Cerebellar cortex (tissue), 1 donor: Measurements from ENCODE around the gene POLK.
A peak's percentile ranks its signal among the peaks of the same experiment; 100 is the strongest.
"Not testable (repeated sequence)": the region's sequence is repeated elsewhere in the genome, so short reads cannot be mapped to it uniquely, and the experiment has no call there.

Experiments used
- DNase-seq: peaks from one replicate; pipeline ENCODE4 v3.0.0-alpha.2; 2015; ENCODE audit warnings: low spot score

POLK gene

DNA sequence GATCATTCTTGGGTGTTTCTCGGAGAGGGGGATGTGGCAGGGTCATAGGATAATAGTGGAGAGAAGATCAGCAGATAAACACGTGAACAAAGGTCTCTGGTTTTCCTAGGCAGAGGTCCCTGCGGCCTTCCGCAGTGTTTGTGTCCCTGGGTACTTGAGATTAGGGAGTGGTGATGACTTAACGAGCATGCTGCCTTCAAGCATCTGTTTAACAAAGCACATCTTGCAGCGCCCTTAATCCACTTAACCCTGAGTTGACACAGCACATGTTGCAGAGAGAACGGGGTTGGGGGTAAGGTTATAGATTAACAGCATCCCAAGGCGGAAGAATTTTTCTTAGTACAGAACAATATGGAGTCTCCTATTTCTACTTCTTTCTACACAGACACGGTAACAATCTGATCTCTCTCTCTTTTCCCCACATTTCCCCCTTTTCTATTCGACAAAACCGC lies 99.2 kb downstream of the POLK start:
- not testable (repeated sequence) for DNase-seq

DNA sequence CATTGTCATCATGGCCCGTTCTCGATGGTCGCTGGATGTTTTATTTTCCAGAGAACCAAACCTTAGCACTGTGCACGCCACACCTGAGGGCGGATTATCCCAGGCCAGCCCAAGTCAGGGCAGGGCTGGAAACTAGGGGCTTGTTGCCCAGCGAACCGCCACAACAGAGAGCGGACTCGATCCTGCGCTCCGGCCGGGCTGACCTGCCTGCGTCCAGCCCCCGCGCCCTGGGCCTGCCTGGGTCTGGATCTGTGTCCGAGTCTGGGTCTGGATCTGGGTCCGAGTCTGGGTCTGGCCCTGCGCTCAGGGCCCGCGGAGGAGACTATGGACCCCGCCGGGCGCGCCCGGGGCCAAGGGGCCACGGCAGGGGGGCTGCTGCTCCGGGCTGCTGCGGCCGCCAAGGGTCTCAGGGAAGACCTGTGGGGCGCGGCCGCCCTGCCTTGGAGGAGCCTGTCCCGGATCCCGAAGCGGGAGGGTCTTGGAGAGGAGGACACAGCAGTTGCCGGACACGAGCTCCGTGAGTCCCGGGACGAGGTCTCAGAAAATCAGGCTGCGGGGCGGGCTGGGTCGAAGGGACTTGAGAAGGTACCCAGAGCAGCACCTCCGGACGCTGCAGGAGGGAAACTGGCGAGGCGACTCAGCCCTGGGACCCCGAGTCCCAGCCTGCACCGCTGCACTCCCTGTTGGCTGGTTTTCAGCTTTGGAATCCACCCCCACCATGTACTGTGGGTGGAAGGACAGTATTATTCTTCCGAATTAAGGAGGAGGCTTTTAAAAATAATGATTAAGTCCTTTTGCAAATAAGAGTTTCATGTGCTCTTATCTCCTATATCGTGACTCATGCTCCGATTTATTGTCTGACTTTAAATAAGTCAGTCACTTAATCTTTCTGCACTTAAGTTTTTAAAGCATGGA lies 99.9 kb downstream of the POLK start, which contains the start of gene ANKDD1B:
TSS of gene ANKDD1B (plus strand) at position 143 of the 915 bp plus-strand sequence. CDS start at position 325, 182 bp downstream.
- no peak for DNase-seq

DNA sequence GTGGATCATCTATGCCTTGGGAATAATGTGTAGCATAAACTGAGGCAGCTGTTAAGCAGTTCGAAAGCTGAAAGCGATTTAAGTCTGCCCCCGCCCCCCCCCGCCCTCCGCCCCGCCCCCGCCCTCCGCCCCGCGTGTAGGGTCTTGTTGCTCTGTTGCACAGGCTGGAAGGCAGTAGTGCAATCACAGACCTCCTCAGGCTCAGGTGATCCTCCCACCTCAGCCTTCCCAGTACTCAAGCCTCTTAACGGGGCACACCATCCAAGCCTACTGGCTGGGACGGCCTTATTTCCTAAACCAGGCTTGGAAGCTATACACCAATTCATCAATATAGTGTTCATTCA lies 100.5 kb downstream of the POLK start:
- no peak for DNase-seq

DNA sequence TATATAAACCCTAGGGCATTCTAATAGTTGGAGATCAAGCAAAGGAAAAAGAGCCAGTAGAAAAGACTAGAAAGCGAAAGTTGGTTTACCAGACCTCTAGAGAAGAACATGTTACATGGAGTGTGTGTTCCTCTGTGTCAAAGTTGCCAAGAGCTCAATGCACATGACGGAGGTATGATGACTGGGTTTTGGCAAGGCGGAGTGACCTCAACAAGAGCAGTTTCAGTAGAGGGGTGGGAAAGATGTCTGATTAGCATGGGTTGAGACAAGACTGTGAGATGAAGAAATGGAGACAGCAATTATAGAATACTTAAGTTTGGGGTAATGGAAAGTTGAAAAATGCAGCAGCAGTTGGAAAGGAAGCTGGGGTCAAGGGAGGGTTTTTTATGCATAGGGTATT lies 101.2 kb downstream of the POLK start:
- DNase-seq, result no peak

DNA sequence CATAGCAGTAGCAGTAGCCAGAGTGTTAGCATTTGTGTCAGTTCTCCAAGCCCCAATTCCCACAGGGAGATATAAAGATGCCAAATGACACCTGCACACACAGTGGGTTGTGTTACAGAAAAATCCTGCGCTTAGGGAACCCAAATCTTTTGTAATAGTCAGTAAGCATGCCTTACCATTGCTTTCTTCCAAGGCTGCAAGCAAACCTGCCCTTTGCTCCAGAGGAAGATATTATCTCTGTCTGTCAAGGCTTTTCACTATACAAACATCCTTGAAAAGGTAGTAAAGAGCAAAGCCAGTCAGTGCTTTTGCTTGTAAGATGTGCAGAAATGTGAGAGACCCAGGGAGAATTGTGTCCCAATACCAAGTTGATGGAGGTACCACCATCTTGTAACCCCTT lies 102.5 kb downstream of the POLK start:
- peak; percentile 10 for DNase-seq

DNA sequence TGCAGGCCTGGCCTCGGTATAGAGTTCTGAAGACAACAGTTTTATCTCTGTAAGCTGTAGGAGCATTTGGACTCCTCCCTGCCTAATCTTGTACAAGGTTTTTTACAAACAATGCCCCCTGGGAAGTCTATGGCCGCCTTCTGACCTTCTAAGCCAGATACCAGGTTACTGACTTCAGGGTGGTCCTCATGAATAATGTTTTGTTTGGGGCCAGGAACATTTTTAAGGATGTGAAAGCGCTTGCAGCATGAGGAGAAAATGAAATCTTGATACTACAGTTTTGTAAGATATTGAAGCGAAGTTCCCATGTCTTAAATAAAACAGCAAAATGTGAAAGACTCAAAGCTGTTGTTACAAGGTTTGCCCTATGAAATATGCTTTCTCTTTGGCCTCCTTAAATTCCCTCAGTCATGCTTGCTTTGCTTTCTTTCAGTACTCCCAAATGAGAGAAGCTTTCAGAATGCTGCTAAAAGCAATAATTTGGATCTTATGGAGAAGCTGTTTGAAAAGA lies 104.7 kb downstream of the POLK start:
- no peak for DNase-seq

DNA sequence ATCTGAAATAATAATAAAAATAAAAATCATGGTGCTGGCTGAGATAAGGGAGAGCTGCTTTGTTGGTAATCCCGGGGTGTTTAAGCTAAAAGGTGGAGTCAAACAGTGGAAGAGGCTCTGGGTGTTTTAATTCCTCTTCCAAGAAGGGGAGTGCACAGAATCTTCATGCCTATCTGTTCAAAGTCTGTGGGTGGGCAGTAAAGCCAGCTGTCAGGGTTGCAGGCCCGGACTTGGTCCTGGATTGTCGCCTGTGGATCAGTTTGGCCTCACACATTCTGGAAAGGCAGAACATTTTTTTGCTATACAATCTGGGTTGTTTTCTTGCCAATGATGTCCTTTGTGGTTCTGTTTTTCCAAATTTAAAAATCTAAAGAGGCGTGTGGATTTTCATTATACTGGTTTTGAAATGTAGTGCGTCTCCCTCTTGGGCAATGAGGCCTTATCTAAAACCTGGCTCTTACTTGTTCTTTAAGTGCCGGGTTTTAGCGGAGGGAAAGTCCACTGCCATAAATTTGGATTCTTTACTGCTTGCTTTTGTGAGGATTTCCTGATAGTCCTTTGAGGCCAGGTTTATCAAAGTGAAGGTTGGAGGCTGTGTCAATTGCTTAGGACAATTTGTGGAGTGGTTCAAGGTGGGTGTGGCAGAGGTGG lies 105.4 kb downstream of the POLK start:
- DNase-seq, result peak; percentile 51

DNA sequence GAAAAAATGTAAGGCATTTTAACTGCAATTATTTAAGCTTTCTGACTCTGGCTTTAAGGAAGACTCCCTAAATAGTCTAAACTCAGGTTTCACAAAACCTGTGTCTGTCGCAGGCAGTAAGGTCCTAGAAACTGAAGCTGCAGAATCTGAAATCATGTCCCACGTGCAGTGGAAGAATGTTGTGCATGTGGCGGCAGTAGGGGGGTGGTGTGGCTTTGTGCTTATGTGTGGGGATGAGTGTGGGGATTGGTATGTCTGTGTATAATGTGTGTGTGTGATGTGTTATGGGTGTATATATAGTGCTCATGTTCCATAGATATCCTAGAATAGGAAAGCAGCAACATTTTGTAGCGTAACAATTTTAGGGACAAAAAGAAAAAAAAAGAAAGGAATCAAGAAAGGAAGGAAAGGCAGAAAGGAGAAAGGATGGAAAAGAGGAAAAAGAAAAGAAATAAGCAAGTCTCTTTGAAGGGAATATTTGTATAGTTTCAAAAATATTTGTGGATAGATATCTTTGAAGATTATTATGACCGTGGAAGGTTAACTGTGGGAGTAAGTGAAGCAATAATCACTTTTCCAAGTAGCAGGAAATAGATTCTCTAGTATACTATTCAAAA lies 106.2 kb downstream of the POLK start:
- DNase-seq, result no peak

DNA sequence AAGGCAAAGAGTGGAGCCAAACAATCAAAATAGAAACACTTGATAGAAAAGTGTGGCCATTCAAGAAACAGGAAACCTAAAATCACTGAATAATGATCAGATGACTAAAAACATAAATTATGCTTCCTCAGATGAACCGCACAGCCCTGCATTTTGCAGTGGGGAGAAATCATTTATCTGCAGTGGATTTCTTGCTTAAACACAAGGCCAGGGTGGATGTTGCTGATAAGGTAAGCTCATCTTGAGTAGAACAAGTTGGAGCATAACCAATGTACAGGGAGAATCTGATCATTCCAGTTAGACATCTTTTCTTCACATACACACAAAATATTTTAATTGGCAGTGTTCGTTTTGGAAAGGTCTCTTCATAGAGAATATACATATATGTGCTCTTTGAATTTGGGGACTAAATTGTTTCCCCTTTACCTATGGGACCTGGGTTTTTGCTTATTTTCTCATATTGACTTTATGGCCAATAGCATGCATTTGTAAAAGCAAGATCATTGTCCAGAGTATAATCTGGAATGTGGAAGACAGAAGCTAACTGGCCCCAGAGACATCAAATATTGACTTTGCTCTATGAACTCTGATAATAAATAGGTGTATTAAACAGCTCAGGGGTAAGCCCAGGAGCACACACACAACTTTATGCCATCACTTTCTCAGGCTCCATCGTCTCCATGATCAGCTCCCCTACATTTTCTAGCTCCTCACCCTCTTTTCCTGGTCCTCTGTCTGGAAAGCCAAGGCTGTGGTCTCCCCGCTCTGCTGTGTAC lies 108.7 kb downstream of the POLK start:
- DNase-seq, result no peak

DNA sequence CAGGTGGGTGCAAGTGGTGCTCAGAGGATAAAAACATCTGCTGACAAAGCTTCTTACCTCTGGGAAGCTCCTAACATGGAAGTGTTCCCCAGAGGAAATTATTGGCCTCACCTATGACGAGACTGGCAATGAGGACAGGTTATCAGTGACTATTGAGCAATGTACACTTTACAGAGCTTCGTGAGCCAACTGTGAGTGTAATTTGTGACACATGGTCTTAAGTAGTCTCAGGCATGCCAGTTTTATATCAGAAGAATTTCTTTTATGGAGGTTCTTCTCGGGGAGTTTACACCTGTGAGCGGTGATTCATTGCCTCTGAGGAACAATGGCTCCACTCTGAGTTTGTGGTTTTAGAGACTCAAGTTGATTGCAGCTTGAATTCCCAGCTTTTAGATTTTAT lies 110.9 kb downstream of the POLK start:
- no peak for DNase-seq

DNA sequence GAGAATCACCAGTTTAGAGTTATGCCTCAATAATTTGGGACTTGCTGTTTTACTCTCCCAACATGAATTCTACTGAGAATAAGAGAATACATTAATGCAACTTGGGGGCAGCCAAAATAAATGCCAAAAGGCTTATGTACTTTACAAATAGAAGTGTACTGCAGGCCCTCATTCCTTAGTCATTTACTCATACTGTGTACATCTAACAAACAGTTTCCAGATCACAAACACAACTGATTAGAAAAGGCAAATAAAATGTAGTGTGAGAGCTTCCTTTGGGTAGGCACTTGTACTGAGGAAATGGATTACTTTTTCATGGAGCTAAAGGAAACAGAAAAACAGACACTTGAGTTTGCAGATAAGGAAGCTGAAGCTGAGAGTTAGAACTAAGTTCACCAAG lies 112.2 kb downstream of the POLK start:
- DNase-seq, result no peak

DNA sequence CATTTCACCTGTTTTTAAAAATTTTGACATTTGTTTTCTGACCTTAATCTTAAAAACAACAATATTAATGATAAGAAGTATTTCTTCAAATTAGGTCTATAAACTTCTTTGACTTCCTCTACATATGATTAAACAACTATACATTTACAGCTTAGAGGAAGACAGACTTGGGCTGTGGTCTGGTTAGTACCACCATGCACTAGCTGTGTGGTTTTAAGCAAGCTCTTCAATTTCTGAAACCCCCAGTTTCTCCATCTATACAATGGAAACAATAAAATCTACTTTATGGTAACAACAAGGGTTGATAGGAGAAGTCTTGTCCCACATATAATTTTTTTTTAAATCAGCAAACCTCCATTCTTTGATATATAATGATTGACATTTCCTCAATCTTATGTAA lies 115.3 kb downstream of the POLK start:
- no peak for DNase-seq

DNA sequence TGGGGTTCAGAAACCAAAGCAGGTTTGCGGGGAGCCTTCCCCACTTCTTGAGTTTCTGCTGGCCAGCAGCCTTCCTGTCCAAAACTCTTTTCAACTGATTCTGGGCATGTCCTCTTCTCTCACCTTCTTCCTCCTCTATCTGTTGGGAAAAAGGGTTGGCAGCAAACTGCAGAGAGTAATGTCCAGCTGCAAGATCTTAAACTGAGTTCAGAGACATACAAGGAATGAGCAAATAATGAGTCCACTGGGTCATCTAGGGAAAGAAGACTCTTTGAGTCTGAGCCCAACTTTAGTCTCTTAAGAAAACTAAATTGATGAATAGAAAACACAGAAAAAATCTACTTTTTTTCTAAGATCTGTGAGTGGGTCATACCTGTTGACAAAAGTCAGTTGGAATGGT lies 116.1 kb downstream of the POLK start:
- no peak for DNase-seq

DNA sequence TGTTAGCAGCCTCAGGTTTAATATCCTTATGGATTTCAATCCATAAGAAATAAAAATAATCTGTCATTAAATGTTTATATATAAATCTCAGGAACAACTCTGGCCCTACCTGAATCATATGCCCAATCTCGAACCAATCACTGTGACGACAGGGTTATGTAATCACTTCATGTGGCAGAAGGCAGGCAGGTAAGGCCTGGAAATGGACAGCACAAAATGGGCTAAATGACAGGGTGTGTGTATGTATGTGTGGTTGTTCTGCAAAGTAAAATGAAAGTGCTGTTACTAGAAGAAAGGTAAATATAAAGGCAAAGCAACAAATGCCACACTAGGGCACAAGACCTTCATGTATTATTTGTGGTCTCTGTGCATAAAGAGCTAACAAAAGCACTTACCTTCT lies 119.2 kb downstream of the POLK start:
- no peak for DNase-seq

DNA sequence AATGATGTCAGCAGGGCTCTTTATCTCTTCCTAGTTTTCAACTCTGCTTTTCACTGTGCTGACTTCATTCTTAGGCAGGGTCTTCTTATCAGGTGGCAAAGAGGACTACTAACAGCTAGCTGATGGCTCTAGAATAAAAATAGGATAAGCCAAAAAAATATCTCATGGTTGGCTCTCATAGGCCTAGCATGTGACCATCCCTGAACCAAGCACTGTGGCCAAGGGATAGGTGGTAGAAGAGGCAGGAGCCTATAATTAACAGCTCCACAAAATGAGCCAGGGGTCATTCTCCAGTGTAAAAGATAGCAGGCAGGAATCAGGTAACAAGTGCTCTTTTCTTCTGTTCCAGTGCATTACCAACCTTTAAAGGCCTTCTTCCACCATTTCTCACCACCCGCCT lies 120.6 kb downstream of the POLK start:
- DNase-seq, result no peak

DNA sequence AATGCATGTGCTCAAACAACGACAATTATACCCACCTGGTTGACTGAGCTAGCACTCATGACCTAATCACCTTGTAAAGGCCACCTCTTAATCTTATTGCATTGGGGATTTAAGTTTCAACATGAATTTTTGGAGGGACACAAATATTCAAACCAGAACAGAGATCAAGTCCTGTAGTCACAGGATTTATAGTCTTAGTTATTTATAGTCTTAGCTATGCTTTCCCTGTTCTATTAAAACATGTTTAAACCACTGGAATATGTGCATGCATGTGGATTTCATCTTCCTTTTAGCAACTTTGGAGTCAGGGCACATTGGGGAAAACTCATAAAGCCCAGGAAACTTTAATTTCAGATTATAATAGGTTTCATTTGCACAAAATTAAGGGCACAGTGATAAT lies 126.3 kb downstream of the POLK start:
- no peak for DNase-seq

DNA sequence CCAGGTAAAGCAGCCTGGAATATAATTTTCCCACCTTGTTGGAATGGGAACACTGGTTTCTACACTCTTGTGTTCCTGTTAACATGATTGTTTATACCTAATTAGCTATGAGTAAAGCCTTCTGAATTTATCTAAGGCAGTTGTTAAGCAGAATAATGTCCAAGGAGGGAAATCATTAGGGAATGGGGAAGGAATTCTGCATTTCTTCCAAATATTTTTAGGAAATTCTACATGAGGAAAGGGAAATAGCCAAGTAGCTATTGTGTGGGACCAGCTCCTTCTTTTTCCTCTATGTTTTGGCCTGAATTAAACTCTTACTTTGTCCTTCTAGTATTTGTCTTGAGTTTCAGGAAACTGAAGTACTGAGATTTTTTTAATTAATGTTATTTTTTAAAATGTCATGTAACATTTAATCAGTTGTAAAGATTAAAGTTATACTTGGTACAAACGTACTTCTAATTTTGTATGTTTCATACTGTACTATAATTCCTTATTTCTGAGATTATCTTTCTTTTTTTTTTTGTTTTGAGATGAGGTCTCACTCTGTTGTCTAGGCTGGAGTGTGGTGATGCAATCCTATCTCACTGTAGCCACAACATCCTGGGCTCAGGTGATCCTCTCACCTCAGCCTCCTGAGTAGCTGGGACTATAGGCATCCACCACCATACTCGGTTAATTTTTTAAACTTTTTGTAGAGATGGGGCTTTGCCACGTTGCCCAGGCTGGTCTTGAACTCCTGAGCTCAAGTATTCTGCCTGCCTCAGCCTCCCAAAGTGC lies 128.0 kb downstream of the POLK start:
- DNase-seq, result no peak

DNA sequence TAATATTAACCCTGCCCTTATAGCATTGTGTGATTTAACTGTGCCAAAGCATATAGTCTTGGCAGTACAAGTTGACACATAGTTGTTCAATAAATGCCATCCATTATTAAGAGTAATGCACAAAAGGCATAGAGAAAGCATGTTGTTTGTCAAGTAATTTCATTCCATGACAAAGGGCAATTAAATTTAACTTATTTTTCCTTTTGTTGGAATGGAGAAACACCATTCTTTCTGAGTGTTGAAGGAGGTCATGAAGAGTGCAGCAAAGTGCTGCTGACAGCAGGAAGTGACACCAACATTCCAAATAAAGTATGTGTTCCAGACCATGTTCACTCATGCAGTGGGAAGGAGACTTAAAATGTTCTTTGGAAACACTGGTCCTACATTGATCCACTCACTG lies 128.7 kb downstream of the POLK start:
- no peak for DNase-seq

DNA sequence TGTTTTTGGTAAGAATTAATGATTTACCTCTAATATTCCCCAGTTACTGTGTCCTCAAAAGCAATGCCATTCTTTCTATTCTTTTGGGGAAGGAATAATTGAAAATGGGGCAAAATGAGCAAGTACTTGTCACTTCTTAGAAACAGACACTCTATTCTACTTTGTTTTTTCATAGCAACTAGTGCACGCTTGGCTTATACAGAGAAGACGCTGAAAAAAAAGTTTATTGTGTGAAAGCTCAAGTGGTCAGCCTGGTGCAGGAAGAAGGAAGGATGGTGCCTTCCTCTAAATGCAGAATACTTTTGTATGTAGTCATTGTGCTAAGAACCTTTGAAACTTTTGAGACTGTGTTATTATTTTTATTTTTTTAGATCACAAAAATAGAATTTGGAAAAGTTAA lies 129.1 kb downstream of the POLK start:
- no peak for DNase-seq

DNA sequence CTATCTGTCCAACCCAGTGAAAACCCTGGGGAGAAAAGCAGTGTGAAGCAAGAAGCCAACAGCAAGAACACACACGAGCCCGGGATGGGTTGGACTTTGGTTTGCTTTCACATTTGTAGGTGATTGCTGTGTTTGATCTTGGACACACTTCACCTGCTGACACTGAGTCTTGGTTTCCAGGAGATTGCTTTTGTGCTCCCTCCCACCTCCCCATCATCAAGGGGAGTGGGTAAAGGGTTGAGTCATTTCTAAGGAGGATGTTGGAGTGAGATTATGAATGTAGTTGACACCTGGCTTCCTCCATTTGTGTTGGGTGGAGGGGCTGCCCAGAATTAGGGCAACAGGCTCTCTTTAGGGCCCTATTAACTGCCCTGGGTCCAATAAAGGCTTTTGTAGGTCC lies 137.0 kb downstream of the POLK start:
- DNase-seq, result no peak
